Tibial nerve (tissue), 4 donors: ENCODE results near the gene EFNA5.

ENCODE experiments used
- EP300 ChIP-seq, 2 donors: sonication (generic); formaldehyde crosslinking; IDR thresholded peaks; one replicate each; pipeline ENCODE4 v1.6.1; 2017; ENCODE audit warnings: antibody characterized with exemption in 2 of 2, mild to moderate bottlenecking in 1 of 2
- POLR2A ChIP-seq, 2 donors: fragments of 450-650 bp; IDR thresholded peaks; one replicate each; pipeline ENCODE4 v1.6.1; 2017; ENCODE audit warnings: antibody characterized with exemption in 2 of 2, mild to moderate bottlenecking in 2 of 2, moderate library complexity in 2 of 2
- TF ChIP-seq, protein P1 (sequence below), 5 experiments: fragments of 200-600 bp in 3 of 5; fragments of 450-650 bp in 2 of 5; sonication (generic) in 3 of 5; IDR thresholded peaks; one replicate each; pipeline ENCODE4 v1.5.1; 2016 to 2019; ENCODE audit warnings: antibody characterized with exemption in 5 of 5, mild to moderate bottlenecking in 3 of 5, moderate library complexity in 2 of 5

GRCh38 chr5:107570805-107571531 is 99.8 kb downstream of the EFNA5 start:
- TF ChIP-seq, protein P1, sequence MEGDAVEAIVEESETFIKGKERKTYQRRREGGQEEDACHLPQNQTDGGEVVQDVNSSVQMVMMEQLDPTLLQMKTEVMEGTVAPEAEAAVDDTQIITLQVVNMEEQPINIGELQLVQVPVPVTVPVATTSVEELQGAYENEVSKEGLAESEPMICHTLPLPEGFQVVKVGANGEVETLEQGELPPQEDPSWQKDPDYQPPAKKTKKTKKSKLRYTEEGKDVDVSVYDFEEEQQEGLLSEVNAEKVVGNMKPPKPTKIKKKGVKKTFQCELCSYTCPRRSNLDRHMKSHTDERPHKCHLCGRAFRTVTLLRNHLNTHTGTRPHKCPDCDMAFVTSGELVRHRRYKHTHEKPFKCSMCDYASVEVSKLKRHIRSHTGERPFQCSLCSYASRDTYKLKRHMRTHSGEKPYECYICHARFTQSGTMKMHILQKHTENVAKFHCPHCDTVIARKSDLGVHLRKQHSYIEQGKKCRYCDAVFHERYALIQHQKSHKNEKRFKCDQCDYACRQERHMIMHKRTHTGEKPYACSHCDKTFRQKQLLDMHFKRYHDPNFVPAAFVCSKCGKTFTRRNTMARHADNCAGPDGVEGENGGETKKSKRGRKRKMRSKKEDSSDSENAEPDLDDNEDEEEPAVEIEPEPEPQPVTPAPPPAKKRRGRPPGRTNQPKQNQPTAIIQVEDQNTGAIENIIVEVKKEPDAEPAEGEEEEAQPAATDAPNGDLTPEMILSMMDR (IDR thresholded peaks at IDR 0.05) = no peak
- TF ChIP-seq POLR2A (IDR thresholded peaks at IDR 0.05) = no peak
- no peak for TF ChIP-seq EP300 (IDR thresholded peaks at IDR 0.05)
